Measurements from ENCODE around the gene EPHB3. TPM values are rescaled to one million over a fixed set of nuclear protein-coding genes. Genes with fewer than 3 reads are reported as not detected.

Gene EPHB3
- total RNA-seq, 2 experiments from 2014 or later = 0.19 to 0.22 TPM

DNA sequence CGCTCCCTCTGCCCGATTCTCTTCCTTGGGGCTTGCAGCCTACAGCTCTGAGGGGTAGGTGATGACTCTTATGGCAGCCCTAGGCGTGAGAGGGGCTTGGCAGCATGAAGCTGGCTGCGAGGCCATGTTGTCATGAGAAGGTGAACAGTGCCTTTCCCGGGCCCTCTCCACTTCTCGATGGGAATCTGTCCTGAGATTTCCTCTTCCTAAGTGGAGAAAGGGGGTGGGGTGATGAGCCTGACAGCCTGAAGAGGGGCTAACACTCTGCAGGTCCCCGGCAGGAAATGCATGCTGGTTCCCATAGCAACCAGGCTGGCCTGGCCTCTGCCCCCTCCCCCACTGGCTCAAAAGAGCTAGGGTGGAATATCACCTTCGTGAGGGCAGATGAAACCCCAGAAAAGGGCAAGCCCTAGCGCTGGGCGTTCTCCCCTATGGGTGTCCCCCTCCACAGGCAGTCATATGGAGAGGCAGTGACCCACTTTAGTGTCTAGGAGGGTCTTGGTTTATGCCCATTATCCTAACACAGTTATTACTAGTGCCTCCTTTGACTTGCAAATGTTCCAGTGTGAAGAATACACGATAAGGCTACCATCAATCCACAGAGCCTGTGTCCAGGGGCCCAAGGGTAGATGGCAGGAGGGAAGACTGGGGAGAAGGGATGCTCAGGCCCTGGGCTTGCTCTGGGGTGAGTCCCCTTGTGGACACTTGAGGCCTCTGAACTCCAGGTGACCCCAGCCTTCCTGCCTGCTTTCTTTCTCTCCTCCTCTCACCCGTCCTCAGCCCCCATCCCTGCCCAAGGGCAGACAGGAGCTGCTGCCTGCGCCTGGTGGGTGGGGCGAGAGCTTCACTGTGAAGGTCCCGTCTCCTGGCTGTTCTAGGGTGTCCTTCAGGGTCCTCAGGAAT, 13.2 kb downstream of the EPHB3 start:
- intact Hi-C loops (cut with DNase I, micrococcal nuclease) = no loop called here
- Histone ChIP-seq H3K27ac (ENCODE audit: low read depth in 1 of 2, low read length in 2 of 2) (no peak overlapping the region), H3K4me3 (ENCODE audit: low read length) (no peak overlapping the region), H3K27me3 (ENCODE audit: control insufficient read depth in 1 of 2, insufficient read depth in 2 of 2, low read length in 2 of 2) (peaks cover 13 to 15% of the 10 kb centered on the region in 2 experiments), H3K36me3 (ENCODE audit: insufficient read depth, low read length) (no peaks in the 10 kb centered on the region), H3K9me3 (ENCODE audit: control insufficient read depth in 1 of 2, insufficient read depth in 1 of 2, low read length in 2 of 2) (peaks cover 0 to 3% of the 10 kb centered on the region in 2 experiments), H3K4me1 (ENCODE audit: insufficient read depth, low read length) (no peaks in the 10 kb centered on the region)
- DNase-seq (no peak), ATAC-seq (ENCODE audit: poor library complexity) (no peak)
- Mint-ChIP-seq H3K4me3 (no peak overlapping the region), H3K36me3 (ENCODE audit: low read depth) (no peaks in the 10 kb centered on the region), H3K27ac (no peak overlapping the region), H3K9me3 (no peaks in the 10 kb centered on the region), H3K27me3 (peaks cover 29% of the 10 kb centered on the region), H3K4me1 (ENCODE audit: low read depth) (no peaks in the 10 kb centered on the region)
- ChIA-PET CTCF (no interaction called here), POLR2A (interaction anchor here (1.4 kb wide), 1 partner anchor 13 kb away, joined by 3 read pairs; the partner anchor contains the start of gene EPHB3)
- TF ChIP-seq CTCF (IDR thresholded peaks at IDR 0.05) = no peak

DNA sequence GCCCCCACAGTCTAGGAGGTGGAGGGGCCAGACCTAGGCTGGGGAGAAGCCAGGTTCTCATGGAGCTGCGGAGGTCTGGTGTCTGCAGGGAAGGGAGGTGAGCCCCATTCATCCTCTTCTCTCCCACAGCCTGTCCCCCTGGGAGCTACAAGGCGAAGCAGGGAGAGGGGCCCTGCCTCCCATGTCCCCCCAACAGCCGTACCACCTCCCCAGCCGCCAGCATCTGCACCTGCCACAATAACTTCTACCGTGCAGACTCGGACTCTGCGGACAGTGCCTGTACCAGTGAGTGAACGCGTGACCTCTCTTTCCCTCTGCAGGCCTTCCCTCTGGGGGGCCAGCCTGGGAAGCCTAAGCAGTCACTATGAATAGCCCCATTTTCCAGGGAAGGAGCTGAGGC, 14.1 kb downstream of the EPHB3 start:
- intact Hi-C loops (cut with DNase I, micrococcal nuclease) = no loop called here

More for the DNA sequence above, 14.1 kb downstream of the EPHB3 start:
- Mint-ChIP-seq H3K9me3 (no peaks in the 10 kb centered on the region), H3K27ac (no peak overlapping the region), H3K27me3 (peaks cover 27% of the 10 kb centered on the region), H3K4me3 (no peak overlapping the region), H3K36me3 (ENCODE audit: low read depth) (no peaks in the 10 kb centered on the region), H3K4me1 (ENCODE audit: low read depth) (no peaks in the 10 kb centered on the region)
- CTCF ChIA-PET = no interaction called here
- peaks cover 0 to 3% of the 10 kb centered on the region in 2 experiments for H3K9me3 ChIP-seq (ENCODE audit: control insufficient read depth in 1 of 2, insufficient read depth in 1 of 2, low read length in 2 of 2)
- H3K27ac ChIP-seq (ENCODE audit: low read depth in 1 of 2, low read length in 2 of 2) = no peak overlapping the region
- POLR2A ChIA-PET = interaction anchor here (0.9 to 1.4 kb wide), 2 partner anchors 14 to 136 kb away, joined by 3 read pairs; partner anchors contain the start of genes EPHB3 and MAGEF1
- no peak for TF ChIP-seq CTCF (IDR thresholded peaks at IDR 0.05)
- DNase-seq (no peak), ATAC-seq (ENCODE audit: poor library complexity) (no peak)
- no peak overlapping the region for H3K4me3 ChIP-seq (ENCODE audit: low read length)
- no peaks in the 10 kb centered on the region for H3K36me3 ChIP-seq (ENCODE audit: insufficient read depth, low read length)
- H3K4me1 ChIP-seq (ENCODE audit: insufficient read depth, low read length) = no peaks in the 10 kb centered on the region
- peaks cover 5 to 8% of the 10 kb centered on the region in 2 experiments for H3K27me3 ChIP-seq (ENCODE audit: control insufficient read depth in 1 of 2, insufficient read depth in 2 of 2, low read length in 2 of 2)
